HepG2 (cell line): Measurements from ENCODE around the gene BDP1. TPM values are rescaled to one million over a fixed set of nuclear protein-coding genes. Genes with fewer than 3 reads are reported as not detected.

ENCODE experiments used
- ARID2 ChIP-seq: sonication (generic); formaldehyde crosslinking; IDR thresholded peaks from 2 replicates; pipeline ENCODE4 v1.8.1; 2022; ENCODE audit warnings: mild to moderate bottlenecking, missing genetic modification reagents, borderline replicate concordance
- ATF7 ChIP-seq, 2 experiments: fragments of 450-650 bp in 1 of 2; sonication (generic) in 1 of 2; formaldehyde crosslinking in 1 of 2; IDR thresholded peaks; 2 replicates each; pipeline versions ENCODE4 v1.4.0 to v1.6.1; 2016 to 2020; ENCODE audit warnings: antibody characterized with exemption in 1 of 2, mild to moderate bottlenecking in 1 of 2, missing genetic modification reagents in 1 of 2
- BORCS8-MEF2B ChIP-seq: sonication (generic); formaldehyde crosslinking; IDR thresholded peaks from 2 replicates; pipeline ENCODE4 v1.8.0; 2022; ENCODE audit warnings: mild to moderate bottlenecking, missing genetic modification reagents
- CEBPZ ChIP-seq: IDR thresholded peaks from 2 replicates; pipeline ENCODE4 v1.6.1; 2012; ENCODE audit warnings: low read length, improper control_type of control experiment
- EHMT2 ChIP-seq: fragments of 200-600 bp; sonication (generic); IDR thresholded peaks from 2 replicates; pipeline ENCODE4 v1.7.0; 2017; ENCODE audit warnings: antibody characterized with exemption, low read depth, low read length, borderline replicate concordance
- FOXO4 ChIP-seq: sonication (generic); formaldehyde crosslinking; conservative IDR thresholded peaks from 2 replicates; pipeline ENCODE4 v1.8.1; 2023; ENCODE audit warnings: missing genetic modification reagents
- FOXP1 ChIP-seq, 2 experiments: fragments of 450-650 bp in 1 of 2; IDR thresholded peaks; 2 replicates each; pipeline ENCODE4 v1.6.1; 2017 to 2018; ENCODE audit warnings: antibody characterized with exemption in 1 of 2
- GABPA ChIP-seq, 2 experiments: IDR thresholded peaks; 2 replicates each; pipeline ENCODE4 v1.6.1; 2011 to 2016; ENCODE audit warnings: low read depth in 2 of 2, low read length in 1 of 2, missing biosample characterization in 1 of 2, missing genetic modification characterization in 1 of 2
- KDM6A ChIP-seq: IDR thresholded peaks from 2 replicates; pipeline ENCODE4 v1.6.1; 2016; ENCODE audit warnings: low read depth
- MAZ ChIP-seq, 2 experiments: sonication (generic) in 1 of 2; formaldehyde crosslinking in 1 of 2; IDR thresholded peaks; 2 replicates each; pipeline versions ENCODE4 v1.5.0 to v1.6.1; 2012 to 2020; ENCODE audit warnings: low read depth in 2 of 2, mild to moderate bottlenecking in 2 of 2, borderline replicate concordance in 1 of 2, improper control_type of control experiment in 1 of 2, low read length in 1 of 2, missing genetic modification reagents in 1 of 2, moderate library complexity in 1 of 2
- NCOR1 ChIP-seq: fragments of 200-600 bp; sonication (generic); IDR thresholded peaks from 2 replicates; pipeline ENCODE4 v1.7.0; 2017; ENCODE audit warnings: antibody characterized with exemption, low read length, borderline replicate concordance
- PLRG1 ChIP-seq: fragments of 450-650 bp; conservative IDR thresholded peaks from 2 replicates; pipeline ENCODE4 v1.6.1; 2016
- SMARCE1 ChIP-seq: fragments of 450-650 bp; IDR thresholded peaks from 2 replicates; pipeline ENCODE4 v1.6.1; 2017; ENCODE audit warnings: borderline replicate concordance
- SYNCRIP ChIP-seq: fragments of 200-400 bp; formaldehyde crosslinking; IDR thresholded peaks from 2 replicates; pipeline ENCODE4 v1.6.1; 2018; ENCODE audit warnings: mild to moderate bottlenecking, low read depth, low read length; ENCODE audit not compliant: insufficient read depth
- TBX2 ChIP-seq: sonication (generic); formaldehyde crosslinking; IDR thresholded peaks from 2 replicates; pipeline ENCODE4 v1.5.0; 2020; ENCODE audit warnings: missing genetic modification reagents, mild to moderate bottlenecking, borderline replicate concordance
- TEF ChIP-seq: sonication (generic); formaldehyde crosslinking; IDR thresholded peaks from 2 replicates; pipeline ENCODE4 v1.5.0; 2020; ENCODE audit warnings: missing genetic modification reagents
- U2AF1 ChIP-seq: fragments of 200-400 bp; formaldehyde crosslinking; optimal IDR thresholded peaks from 2 replicates; pipeline ENCODE3; 2017; ENCODE audit warnings: mild to moderate bottlenecking, low read depth, low read length
- XRCC5 ChIP-seq: fragments of 200-400 bp; formaldehyde crosslinking; optimal IDR thresholded peaks from 2 replicates; pipeline ENCODE3; 2017; ENCODE audit warnings: mild to moderate bottlenecking, low read length
- ZNF224 ChIP-seq: sonication (generic); formaldehyde crosslinking; IDR thresholded peaks from 2 replicates; pipeline ENCODE4 v1.5.0; 2020; ENCODE audit warnings: mild to moderate bottlenecking, missing genetic modification reagents
- ZNF230 ChIP-seq: sonication (generic); formaldehyde crosslinking; IDR thresholded peaks from 2 replicates; pipeline ENCODE4 v1.4.0; 2020; ENCODE audit warnings: mild to moderate bottlenecking, missing genetic modification reagents
- ZNF326 ChIP-seq: sonication (generic); formaldehyde crosslinking; IDR thresholded peaks from 2 replicates; pipeline ENCODE4 v1.4.0; 2020; ENCODE audit warnings: missing genetic modification reagents, borderline replicate concordance
- ZNF660 ChIP-seq: sonication (generic); formaldehyde crosslinking; IDR thresholded peaks from 2 replicates; pipeline ENCODE4 v1.5.1; 2020; ENCODE audit warnings: mild to moderate bottlenecking, low read depth, missing genetic modification reagents, borderline replicate concordance
- ZNF678 ChIP-seq: sonication (generic); formaldehyde crosslinking; IDR thresholded peaks from 2 replicates; pipeline ENCODE4 v1.4.0; 2020; ENCODE audit warnings: mild to moderate bottlenecking, missing genetic modification reagents
- ZNF768 ChIP-seq: sonication (generic); formaldehyde crosslinking; IDR thresholded peaks from 2 replicates; pipeline ENCODE4 v1.4.0; 2020; ENCODE audit warnings: missing genetic modification reagents
- polyA plus RNA-seq, 8 experiments: library from polyadenylated mRNA; depleted of rRNA in 3 of 8; stranded (reverse) in 7 of 8; unstranded in 1 of 8; fragments of >200 nt; fragmentation: Illumina TruSeq in 4 of 8; extraction: Trizol in 4 of 8; gene quantifications; 2 replicates each; pipeline versions ENCODE4 v1.2.1 to v1.2.3, GENCODE V29; 2011 to 2016; ENCODE audit warnings: low read depth in 4 of 8, missing spikeins in 1 of 8, mixed read lengths in 1 of 8; ENCODE audit not compliant: insufficient read depth in 1 of 8
- total RNA-seq, 5 experiments: library from RNA; depleted of rRNA; stranded (reverse); fragments of >200 nt; fragmentation: Illumina TruSeq; extraction: Trizol; gene quantifications; 2 replicates each; pipeline ENCODE4 v1.2.3, GENCODE V29; 2016; ENCODE audit warnings: low read depth in 1 of 5

The BDP1 gene
- total and polyA plus RNA-seq, 2 of the 13 experiments (the other 11 are each of a cell fraction or from before 2014, with no cell fraction given), result 10.2 to 22.4 TPM

GRCh38 chr5:71586941-71587765 is 131.7 kb downstream of the BDP1 start, which contains the start of gene MCCC2 (continued):
- TF ChIP-seq NCOR1, result no peak
- peak; percentile 49; the same call in 1 of the 2 replicates for TF ChIP-seq ZNF678 (CRISPR knock-in tag)
- TF ChIP-seq KDM6A (CRISPR knock-in tag), result no peak
- no peak for TF ChIP-seq PLRG1
- peak; percentile 49; the same call in 1 of the 2 replicates for TF ChIP-seq TBX2 (CRISPR knock-in tag)
- TF ChIP-seq EHMT2, result no peak
- TF ChIP-seq ZNF230 (CRISPR knock-in tag), result peak; percentile 90
- peak; percentile 31; the same call in 1 of the 2 replicates for TF ChIP-seq BORCS8-MEF2B (CRISPR knock-in tag)
- TF ChIP-seq FOXP1 (IDR thresholded peaks at IDR 0.05), result no peak
- no peak for TF ChIP-seq FOXP1 (CRISPR knock-in tag; IDR thresholded peaks at IDR 0.05)
- TF ChIP-seq U2AF1, result no peak
- TF ChIP-seq ATF7 (IDR thresholded peaks at IDR 0.05), result no peak
- TF ChIP-seq ATF7 (CRISPR knock-in tag; IDR thresholded peaks at IDR 0.05), result 0 out of 2 replicates have a peak, but pooled peaks have one; percentile 68
- TF ChIP-seq SMARCE1, result no peak
- no peak for TF ChIP-seq XRCC5
- TF ChIP-seq CEBPZ, result no peak
- no peak for TF ChIP-seq FOXO4
- TF ChIP-seq ZNF326 (CRISPR knock-in tag), result no peak
- TF ChIP-seq ZNF224 (CRISPR knock-in tag), result no peak
- peak; percentile 48; the same call in 1 of the 2 replicates for TF ChIP-seq ARID2
- no peak for TF ChIP-seq GABPA (IDR thresholded peaks at IDR 0.05; ENCODE audit: low read depth, low read length)
- peak; percentile 44 for TF ChIP-seq GABPA (CRISPR knock-in tag; IDR thresholded peaks at IDR 0.05; ENCODE audit: low read depth)
- no peak for TF ChIP-seq TEF (CRISPR knock-in tag)
- no peak for TF ChIP-seq SYNCRIP
- TF ChIP-seq ZNF768 (CRISPR knock-in tag), result peak; percentile 95
- no peak for TF ChIP-seq MAZ (IDR thresholded peaks at IDR 0.05; ENCODE audit: borderline replicate concordance, low read depth, low read length)
- TF ChIP-seq MAZ (CRISPR knock-in tag; IDR thresholded peaks at IDR 0.05; ENCODE audit: low read depth), result peak; percentile 72; the same call in 1 of the 2 replicates
- TF ChIP-seq ZNF660 (CRISPR knock-in tag), result no peak
